HG03457 (cell line): Measurements from ENCODE around the gene CDH23.

Source experiments
- ATAC-seq: cut with Tn5 transposase; IDR thresholded peaks from one replicate; pipeline ENCODE4 v1.9.1; 2021; ENCODE audit warnings: moderate number of reproducible peaks; ENCODE audit not compliant: unreplicated experiment

The CDH23 gene

DNA sequence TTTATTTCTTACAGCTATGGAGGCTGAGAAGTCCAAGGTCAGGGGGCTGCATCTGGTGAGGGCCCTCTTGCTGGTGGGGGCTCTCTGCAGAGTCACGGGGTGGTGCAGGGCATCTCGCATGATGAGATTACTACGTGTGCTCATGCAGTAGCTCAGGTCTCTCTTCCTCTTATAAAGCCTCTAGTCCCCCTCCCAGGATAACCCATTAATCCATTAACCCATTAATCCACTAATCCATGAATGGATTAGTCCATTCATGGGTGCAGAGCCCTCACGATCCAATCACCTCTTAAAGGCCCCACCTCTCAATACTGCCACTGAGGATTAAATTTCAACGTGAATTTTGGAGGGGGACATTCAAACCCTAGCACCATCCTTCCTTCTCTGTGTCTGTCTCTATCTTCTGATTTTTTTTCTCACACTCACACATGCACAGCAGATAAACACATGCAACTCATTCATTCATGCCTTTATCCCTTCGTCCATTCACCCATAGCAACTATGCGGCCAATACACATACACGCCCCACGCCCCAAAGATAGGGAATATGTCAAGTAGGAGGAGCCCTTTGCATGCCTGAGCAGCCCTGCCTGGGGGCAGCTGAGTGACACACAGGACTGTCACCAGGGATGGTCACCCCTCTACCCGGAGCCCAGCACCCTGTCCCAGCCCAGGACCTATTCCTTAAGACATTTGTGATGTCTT lies 236.3 kb downstream of the CDH23 start:
- no peak for ATAC-seq

DNA sequence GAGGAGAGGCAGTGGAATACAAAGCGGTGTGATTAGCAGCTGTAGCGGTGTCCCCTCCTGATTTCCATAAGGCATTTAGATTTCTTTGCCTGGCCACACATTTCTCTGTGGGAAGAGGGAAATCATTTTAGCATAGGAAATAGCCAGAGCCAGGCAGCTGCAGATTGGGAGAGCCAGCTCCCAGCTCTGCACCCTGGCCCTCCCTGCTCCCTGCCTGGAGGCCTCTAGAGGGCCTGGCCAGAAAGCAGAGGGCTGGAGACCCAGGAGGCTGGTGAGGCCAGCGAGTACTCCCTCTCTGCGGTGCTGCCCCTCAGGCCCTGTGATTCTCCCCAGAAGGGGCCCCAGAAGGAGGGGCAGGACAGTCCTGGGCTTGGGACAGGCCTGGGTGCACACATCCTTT lies 237.2 kb downstream of the CDH23 start:
- no peak for ATAC-seq

DNA sequence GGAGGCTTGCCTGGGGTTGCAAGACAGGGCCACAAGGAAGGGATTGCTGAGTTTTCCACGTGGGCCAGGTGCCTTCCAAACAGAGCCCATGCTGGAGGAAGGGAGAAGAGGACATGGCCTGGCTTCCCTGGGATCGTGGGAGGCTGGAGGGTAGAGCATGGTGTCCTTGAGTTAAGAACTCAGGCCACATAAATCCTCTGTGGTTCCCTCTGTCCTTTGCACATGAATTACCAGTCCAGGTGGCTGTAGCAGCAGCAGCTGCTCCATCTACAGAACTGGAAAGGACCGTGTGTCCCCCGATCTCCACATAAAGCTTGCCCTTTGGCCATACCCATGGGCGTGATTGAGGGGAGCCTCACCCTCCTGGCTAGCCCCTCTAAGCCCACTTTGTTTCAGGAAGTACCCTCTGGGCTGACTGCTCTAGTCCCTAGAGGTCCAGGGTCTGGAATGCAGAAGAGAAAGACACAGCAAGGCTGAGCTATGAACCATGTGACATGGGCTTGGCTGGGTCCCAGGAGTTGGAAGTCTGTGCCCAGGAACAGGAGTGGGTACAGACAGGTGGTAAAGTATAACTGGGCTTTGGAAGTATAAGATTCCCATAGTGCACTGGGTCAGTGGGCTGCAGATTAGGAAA lies 237.9 kb downstream of the CDH23 start:
- no peak for ATAC-seq

DNA sequence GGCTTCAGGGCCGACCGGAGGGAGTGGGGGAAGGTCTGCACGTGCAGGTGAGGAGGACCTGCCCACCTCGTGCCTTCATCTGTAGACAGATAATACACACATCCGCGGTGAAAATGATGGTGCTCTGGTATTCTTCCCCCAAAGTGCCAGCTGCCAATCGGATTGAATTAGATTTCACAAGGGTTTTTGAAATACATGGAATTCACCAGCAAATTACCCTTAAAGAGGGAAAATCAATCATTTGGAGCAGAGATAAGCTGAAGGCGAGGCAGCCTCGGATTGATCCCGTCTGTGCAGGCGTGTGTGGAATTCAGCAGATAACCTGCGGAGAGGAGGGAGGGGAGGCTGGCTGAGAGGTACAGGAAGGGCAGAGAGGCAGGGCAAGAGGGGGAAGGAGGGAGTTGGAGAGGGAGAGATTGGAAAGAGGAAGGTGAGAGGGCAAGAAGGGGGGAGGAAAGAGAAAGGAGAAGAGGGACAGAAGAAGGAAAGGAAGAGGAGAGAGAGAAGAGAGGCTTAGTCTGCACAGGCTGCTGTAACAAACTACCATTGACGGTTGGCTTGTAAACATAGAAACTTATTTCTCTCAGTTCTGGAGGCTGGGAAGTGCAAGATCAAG lies 238.6 kb downstream of the CDH23 start:
- ATAC-seq: no peak

DNA sequence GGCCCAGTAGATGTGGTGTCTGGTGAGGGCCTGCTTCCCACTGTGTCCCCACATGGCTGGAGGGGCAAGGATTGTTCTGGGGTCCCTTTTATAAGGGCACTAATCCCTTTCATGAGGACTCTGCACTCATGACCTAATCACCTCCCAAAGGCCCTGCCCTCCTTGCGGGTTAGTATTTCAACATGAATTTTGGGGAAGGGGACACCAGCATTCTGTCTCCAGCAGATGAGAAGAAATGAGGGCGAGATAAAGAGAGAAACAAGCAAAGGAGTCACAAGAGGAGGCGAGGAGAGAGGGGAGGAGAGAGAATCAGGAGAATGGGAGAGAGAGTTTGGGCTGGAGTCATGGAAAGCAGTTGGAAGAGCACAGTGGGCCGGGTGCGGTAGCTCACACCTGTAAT lies 239.1 kb downstream of the CDH23 start:
- ATAC-seq: no peak

DNA sequence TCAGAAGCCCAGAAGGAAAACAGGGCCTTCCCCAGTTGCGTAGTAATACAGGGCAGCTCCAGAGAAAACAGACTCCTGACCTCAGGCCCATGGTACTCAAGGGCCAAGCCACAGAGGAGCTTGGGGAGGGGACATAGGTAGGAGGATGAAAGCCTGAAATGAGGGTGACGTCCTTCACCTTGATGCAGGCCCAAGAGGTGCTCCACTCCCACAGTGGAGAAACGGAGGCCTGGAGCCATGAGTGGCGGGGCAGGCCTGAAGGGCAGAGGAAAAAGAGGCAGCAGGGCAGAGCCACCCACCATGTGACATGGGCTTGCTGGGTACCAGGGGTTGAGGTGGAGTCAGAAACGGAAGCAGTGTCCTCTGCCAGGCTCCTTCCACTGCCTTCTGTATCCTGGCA lies 239.9 kb downstream of the CDH23 start:
- ATAC-seq: no peak

DNA sequence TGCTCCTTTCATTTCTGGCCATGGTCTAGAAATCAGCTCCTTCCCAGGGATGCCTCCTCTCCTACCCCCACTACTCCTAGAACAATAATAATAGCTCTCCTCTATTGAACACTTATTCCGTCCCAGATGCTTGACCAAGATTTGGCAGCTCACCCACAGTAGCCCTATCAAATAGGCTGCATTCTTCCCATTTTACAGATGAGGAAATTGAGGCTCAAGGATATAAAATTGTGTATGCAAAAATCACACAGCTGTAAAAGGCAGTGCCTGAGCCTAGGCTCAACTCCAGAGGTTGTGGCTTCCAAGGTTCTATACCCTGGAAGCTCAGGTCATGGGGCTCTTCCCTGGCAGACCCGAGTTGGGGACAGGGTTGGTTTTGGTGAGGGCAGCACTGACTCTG lies 240.6 kb downstream of the CDH23 start:
- no peak for ATAC-seq

DNA sequence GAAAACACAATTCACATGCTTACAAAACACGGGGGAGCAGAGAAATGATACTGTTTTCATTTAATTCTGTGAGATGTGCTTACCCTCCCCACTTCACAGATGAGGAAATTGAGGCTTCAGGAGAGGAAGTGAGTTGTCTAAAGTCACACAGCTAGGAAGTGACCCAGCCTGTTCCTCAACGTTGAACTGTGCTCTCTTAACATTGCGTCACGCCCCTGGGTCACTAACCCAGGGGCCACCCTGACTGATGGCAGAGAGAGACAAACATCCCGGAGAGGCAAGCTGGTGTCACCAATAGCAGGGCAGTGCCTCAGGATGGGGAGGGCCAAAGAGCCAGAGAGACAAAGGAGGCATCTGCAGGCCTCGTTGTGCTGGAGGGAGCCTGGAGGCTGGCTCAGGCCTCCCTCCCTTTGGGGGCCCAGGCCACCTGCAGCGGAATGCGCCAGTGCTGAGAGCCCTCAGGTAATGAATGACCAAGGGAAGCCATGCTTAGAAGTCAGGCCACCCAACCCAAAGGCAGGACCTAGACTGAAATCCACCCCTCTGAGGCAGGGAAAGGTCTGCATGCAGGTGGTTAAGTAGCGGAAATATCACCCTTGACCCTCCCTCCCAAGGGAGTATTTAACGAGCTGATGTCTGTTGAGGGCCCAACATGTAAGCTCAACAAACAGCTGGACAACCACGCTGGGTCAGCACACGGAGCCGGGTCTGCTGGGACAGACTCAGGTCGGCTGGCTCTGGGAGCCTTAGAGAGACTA lies 241.5 kb downstream of the CDH23 start:
- ATAC-seq: no peak

DNA sequence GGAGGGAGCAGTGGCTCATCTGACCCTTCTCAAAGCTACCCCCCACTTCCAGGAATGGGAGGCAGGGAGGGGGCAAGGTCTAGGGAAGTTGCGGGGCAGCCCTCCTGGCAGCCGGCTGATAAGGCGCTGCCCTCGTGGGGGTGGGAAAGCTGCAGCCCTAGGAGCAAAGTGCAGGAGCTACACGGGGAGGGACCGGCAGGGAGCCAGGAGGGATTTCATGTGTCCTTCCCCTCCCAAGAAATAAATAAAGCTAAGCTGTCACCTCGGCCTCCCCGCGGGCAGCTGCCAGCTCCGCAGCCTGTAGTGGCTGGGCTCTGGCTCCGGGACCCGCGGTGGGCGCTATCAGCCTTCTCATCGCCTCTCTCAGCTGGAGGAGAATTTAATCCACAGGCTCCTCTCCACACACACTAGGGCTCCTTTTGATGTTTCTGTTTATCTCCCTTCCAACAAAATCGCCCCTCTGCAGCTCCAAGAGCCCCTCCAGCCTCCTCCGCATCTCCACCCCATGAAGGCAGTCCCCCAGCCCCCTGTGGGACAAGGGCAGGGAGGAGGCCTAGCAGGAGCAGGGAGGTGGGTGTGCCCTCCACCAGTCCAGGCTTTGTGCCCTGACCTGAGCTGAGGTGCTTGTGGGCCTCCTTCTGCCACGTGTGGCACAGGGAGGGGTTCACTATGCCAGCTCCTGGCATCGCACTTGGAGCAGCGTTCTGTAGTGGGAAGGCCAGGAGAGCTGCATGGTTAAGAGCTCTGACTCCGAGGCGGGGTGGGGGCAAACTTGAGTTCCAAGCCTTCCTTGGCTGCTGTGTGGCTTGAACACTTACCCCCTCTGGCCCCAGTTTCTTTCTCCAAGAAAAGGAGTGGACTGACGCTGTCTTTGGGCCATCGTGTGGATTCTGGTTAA lies 242.4 kb downstream of the CDH23 start:
- no peak for ATAC-seq

DNA sequence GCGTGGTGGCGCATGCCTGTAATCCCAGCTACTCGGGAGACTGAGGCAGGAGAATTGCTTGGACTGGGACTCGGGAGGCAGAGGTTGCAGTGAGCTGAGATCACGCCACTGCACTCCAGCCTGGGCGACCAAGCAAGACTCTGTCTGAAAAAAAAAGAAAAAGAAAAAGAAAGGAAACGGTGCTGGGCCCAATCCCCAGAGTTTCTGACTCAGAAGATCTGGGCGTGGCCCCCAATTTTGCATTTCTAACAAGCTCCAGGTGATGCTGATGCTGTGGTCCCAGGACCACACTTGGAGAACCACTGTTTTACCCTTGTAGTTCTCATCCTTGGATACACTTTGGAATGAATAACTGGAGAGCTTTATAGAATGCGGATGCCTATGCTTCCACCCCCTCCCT lies 243.9 kb downstream of the CDH23 start:
- ATAC-seq: no peak

DNA sequence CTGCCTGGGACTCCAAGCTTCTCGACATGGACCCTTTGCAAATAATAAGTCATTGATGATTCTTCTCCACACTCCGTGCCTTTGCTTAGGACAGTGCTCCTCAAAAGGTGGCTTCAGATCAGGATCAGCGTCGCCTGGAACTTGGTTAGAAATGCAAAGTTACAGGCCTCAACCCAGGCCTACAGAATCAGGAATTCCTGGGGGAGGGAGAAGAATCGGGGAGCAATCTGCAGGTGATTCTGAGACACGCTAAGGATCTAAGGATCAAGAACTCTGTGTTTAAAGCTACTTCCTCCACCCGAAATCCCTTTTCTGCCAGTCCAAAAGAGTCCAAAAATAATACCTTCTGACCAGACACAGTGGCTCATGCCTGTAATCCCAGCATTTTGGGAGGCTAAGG lies 244.7 kb downstream of the CDH23 start:
- ATAC-seq: no peak

DNA sequence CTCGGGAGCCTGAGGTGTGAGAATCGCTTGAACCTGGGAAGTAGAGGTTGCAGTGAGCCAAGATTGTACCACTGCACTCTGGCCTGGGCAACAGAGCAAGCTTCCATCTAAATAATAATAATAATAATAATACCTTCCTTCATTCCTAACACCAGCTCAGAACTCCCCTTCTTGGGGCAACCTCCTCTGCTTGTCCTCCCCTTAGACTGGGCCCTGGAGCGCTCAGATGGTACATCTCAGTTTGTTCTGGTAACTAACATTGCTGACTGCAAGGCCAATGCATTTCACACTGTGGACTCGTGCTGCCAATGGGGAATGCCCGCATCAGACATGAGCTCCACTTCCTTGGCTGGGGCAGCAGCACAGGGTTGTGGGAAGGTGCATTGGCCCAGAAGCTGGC lies 245.3 kb downstream of the CDH23 start:
- ATAC-seq: no peak

DNA sequence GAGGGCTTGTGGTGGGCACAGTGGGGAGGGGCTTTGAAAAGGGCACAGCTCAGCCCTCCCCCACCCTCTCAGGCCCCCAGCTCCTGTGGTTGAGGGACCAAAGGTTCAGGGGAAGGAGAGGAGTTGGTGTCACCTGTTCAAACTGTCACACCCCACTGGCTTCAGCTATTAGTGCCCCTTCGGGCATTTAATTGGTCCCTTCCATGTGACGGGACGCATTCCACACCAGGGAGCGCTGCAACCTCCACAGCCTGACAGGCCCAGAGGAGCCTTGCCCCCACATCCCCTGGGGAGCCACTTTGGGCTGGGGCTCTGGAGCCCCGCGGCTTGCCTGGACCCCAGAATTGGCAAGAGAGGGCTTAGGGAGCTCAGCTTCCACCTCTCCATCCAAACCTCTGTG lies 247.2 kb downstream of the CDH23 start:
- no peak for ATAC-seq

DNA sequence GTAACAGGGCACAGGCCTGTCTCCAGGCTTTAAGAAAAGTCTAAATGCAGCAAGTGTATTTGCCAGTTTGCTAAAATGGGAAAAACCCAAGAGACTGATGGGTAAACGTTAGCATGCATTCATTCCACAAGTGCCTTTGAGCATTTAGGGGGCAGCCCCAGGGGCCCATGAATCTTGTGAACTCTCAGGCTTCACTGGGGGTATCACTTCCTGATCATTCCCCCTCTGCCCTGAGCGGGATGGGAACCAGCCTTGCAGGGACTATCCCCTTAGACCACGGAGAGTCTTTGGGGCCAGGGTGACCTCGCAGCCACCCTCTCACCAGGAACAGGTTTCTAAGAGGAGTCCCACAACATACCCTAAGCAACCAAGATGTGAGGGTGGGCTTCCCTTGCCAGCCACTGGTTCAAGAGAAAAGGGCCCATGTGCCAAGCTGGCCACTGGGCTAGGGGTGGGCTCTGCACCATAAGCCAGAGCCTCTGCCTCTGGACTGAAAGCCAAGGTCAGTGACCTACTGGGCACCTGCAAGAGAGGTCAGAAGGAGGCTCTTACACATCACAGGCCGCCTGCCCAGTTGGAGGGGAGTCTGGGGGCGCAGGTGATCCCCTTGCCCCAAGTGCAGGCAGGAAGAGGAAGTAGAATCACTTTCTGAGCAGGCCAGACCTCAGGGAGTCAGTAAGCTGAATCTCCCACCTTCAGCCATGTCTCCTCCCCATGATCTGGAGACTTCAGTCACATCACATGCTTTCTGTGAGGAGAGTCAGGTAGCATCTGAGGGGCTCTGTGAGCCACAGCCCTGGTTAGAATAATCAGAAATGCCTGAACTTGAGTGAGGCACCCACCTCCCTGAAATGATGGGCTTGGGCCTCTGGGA lies 247.8 kb downstream of the CDH23 start:
- ATAC-seq: no peak

DNA sequence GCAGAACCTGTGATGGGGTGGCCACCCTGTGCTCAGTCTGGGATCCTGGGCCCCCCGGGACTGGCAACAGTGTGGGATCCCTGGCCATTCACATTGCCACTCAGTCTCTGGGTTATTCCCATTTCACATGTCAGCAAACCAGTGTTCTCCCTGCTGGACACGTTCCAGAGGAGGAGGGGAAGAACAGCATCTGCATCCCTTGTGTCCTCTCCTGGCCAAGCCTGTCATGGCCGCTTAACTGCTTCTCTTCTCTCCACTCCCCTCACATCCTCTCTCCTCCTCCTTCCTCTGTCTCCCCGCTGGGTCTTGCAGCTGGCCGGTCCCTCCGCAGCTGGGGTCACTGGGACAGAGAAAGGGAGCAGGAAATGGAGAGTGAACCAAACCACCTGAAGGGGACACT lies 248.5 kb downstream of the CDH23 start:
- no peak for ATAC-seq

DNA sequence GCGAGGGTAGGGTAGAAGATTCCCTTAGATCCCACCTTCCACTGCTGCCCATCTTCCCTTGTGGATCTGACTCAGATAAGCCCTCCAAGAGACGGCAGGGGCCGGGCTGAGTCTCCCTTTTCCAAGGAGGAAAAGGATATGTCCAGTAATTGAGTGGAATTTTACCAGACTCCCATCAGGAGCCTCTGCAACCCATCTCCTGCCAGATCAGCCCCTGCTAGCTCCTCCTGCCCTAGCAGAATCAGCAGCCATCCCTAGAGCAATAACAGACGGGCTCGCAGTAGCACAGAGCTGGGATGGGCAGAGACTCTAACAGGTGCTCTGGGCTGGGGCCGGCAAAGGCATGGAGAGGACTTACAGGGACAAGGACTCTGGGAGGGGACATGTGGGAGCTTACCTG lies 249.3 kb downstream of the CDH23 start:
- no peak for ATAC-seq

DNA sequence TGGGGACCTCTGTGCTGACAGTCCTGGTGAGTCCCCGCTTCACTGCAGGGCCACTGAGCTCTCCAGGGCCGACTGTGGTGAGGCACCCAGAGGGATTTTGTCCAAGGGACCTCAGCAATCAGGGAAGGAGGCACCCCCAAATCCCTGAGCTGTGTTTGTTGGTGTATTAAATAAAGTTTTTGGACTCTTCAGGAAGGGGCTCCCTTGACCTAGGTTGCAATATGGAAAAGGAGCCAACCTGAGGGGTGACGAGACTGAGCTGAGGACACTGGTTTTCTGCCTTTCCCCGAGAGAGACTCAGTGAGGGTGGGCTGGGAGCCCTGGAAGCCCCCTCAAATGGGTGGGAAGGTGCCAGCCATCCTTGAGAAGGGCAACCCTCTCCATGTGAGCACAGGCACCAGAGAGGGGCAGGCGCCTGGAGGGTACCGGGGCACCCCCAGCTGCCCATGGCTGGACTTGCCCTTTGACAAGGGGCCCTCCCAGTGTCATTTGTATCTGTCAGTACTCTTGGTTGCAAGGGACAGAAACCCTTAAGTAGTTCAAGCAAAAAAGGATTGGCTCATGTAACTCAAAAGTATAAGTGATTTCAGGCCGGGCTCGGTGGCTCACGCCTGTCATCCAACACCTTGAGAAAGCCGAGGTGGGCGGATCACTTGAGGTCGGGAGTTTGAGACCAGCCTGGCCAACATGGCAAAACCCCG lies 250.0 kb downstream of the CDH23 start:
- no peak for ATAC-seq

DNA sequence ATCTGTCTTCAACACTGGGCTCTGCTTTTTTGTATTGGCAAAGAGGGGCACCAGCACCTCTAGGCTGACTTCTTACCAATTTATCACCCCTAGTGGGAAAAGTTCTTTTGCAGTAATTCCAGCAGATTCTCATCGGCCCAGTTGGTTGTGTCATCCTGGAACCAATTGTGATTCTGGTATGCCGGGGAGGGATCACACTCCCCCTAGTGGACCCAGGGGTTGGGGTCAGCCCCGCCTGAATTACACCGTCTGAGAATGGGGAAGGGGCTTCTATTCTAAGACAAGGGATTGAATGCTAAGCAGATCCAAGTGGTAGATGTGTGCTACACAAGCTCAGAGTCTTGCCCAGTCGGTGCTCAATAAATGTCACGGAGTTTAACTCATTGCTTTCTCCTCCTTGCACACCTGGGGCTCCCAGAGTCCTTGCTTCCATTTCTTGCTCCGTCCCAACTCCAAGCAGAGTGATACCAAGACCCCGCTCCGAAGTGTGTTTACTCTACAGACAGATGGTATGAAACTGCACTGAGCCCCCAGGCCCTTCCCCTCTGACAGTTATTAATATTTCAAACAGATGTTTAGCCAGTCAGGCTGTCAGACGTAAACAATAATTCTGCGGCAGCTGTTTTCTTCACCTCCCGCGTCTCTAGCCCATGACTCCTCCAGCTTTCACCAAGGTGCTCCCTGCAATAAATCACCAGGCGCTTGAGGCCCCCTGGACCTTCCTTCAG lies 251.0 kb downstream of the CDH23 start:
- no peak for ATAC-seq
